HG02938 (cell line): ENCODE measurements around the gene KRTAP2-1.
"Not testable (repeated sequence)": the region's sequence is repeated elsewhere in the genome, so short reads cannot be mapped to it uniquely, and the experiment has no call there.

Source experiments
- ATAC-seq: cut with Tn5 transposase; IDR thresholded peaks from one replicate; pipeline ENCODE4 v1.9.1; 2021; ENCODE audit warnings: mild to moderate bottlenecking, moderate library complexity; ENCODE audit not compliant: unreplicated experiment

Gene KRTAP2-1

GRCh38 chr17:41013606-41014005 is 33.5 kb downstream of the KRTAP2-1 start:
- ATAC-seq: no peak

DNA sequence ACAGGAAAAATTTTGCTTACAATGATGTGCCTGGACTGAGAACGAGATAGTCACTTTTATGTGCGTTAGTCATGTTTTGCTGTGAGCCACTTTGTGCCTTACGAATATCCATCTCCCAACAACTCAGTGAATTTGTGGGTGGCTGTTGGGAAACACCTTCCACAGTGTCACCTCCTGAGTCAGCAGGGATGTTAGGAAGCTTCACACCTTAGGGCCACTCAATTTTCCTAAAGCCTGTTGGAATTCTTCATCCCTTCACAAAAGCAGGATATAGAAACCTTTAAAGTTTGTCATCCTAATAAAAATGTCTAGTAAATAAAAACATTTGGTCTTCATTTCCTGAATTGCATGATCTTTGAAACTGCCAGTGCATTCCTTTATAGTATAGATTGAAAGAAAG is 33.9 kb downstream of the KRTAP2-1 start:
- no peak for ATAC-seq

DNA sequence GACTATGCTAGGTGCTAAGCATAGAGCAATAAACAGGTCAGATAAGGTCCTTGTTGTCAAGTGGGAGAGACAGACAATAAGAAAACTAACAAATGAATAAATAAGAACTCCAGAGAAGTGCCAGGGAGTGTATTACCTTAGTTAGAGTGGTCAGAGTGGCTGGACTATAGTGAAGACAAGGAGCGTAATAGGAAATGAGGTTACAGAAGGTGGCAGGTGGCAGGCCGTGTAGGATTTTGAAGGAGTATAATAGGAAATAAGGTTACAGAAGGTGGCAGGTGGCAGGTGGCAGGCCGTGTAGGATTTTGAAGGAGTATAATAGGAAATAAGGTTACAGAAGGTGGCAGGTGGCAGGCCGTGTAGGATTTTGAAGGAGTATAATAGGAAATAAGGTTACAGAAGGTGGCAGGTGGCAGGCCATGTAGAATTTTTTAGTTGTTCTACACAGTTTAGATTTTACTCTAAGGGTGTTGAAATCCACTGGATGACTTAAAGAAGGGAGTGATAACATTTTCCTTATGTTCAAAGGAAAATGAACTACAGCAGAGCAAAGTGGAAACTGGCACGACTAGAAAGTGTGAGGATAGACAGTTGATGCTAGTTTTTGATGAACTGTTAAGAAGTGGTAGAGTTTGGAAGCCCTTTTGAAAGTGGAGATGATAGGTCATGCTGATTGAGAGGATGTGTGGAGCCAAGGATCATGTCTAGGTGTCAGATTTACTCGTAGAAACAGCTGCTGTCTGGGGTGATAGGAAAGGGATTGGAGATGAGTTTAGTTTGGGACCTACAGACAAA is 34.6 kb downstream of the KRTAP2-1 start:
- no peak for ATAC-seq

DNA sequence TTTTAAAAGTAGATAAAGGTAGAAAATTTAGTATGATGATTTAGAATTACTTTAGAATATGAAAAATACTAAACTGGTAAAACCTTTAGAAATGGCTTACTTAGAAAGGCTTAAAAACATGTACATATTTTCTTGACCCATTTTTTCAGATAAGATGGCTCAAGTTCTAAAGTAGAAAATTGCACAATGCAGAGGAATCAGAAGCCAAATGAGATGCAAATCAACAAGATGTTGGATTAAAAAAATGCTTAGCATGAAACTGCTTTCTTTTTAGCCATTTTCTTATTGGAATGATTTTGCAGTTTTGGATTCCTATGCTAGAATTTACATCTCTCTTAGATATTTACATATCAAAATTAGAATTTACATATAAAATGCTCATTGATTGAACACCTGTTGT is 36.7 kb downstream of the KRTAP2-1 start:
- no peak for ATAC-seq

DNA sequence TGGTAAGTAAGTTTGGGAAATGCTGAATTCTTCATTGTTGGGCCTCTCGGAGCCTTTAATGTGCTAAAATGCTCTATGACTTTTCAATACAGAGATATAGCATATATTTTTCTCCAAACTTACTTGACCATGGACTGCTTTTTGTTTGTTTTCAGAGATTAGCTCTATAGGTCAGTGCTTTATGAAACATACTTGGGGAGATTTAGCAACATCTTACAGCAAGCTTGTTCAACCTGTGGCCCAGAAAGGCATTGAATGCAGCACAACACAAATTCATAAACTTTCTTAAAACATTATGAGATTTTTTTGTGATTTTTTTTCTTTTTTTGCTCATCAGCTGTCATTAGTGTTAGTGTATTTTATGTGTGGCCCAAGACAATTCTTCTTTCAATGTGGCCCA is 37.2 kb downstream of the KRTAP2-1 start:
- no peak for ATAC-seq

DNA sequence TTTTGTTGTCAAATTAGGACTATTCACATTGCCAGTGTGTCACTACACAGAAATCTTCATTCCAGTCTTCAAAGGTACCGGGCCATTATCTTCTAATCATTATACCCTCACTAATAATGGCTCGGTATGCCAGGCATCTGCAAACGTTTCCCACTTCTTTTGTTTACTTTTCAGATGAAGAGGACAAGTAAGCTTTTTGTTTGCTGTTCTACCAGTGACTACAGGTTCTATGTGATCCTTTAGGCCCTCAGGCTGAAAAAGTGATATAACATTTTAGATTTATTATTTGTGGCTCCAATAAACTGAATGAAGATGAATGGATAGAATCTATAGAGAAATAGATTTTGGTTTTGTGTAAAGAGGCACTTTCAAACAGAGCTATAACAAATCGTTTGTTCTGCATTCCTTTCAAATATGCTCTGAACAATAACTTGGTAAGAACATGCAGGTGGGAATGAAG is 37.8 kb downstream of the KRTAP2-1 start:
- no peak for ATAC-seq

- ATAC-seq: no peak
Observed at GRCh38 chr17:41008811-41009210, 38.3 kb downstream of the KRTAP2-1 start, which contains the start of gene KRTAP3-1. KRTAP3-1 (minus strand) TSS chr17:41009128; CDS start chr17:41009074, 54 bp downstream.

DNA sequence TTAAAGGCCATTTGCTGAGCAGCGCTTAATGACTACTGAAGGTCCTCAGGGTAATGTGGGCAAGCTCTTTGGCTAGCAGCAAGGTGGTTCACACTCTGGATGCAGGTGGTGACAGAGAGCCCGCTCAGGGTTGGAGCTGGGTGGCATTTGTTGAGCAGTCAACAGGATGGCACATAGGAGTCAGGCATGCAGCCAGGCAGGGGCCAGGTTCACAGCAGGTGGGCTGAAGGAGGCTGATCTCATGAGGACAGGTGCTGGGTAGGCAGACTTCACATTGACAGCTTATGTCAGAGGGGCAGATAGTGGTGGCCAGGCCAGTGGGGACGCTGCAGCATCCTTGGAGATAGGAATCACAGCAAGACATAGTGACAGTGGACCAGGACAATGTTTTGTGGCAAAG is 42.7 kb downstream of the KRTAP2-1 start:
- no peak for ATAC-seq

- no peak for ATAC-seq
Observed at GRCh38 chr17:41003926-41004325, 43.2 kb downstream of the KRTAP2-1 start.

- ATAC-seq: no peak
Observed at GRCh38 chr17:41002814-41003213, 44.3 kb downstream of the KRTAP2-1 start.

GRCh38 chr17:41001795-41002194 is 45.3 kb downstream of the KRTAP2-1 start:
- ATAC-seq: no peak

DNA sequence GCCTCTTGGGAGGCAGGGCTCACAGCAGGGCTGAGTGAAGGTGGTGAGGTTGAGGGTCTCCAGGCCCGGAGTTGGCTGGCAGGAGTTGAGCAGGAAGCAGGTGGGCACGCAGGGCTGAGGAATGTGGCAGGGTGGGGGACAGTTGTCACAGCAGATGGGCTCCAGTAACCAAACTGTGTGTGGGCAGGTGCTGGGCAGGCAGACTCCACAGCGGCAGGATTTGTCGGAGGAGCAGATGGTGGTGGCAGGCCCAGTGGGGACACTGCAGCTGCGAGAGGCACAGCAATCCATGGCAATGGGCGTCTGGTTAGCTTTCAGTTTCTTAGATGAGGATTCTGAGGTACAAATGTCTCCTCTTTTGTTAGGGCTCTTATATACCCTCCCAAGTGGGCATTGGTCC is 47.6 kb downstream of the KRTAP2-1 start, which contains the start of gene KRTAP3-2:
Gene KRTAP3-2, minus strand, starts transcription at position 344 of the 400 bp plus-strand sequence. Its CDS starts 53 bp downstream, at position 291.
- ATAC-seq: not testable (repeated sequence)

GRCh38 chr17:40997361-40997760 is 49.8 kb downstream of the KRTAP2-1 start:
- ATAC-seq: no peak

DNA sequence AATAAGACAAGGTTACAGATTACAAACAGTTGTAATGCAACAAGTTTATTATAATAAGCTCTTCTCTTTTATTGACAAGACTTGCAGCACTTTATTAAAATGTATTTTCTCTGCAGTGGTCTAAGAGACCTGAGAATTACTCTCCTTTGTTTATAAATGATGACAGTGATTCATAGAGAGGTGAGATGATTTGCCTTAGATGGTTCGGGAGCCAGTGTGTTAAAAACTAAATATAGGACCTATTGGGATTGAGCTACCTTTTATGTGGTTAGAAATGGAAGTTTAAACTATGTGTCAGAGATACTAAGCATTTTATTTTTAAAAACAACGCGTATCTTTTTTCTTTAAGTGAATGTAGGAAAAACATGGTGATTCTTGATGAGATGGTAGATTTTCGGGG is 50.3 kb downstream of the KRTAP2-1 start:
- no peak for ATAC-seq
